Regular cardiac myocyte (primary cell): Measurements from ENCODE around the gene COA3. TPM values are rescaled to one million over a fixed set of nuclear protein-coding genes. Genes with fewer than 3 reads are reported as not detected.

Source experiments
- total RNA-seq: library from RNA; depleted of rRNA; stranded (reverse); fragments of >200 nt; gene quantifications from 2 replicates; pipeline ENCODE4 v1.2.3, GENCODE V29; 2014

Gene COA3
- 48.8 and 70.4 TPM in 2 replicates for total RNA-seq

GRCh38 chr17:42798383-42799380 is at the start of gene COA3, which contains the start of gene CNTD1:
Gene COA3 (minus strand): TSS chr17:42798704. CDS start chr17:42798681, 23 bp downstream.
Gene CNTD1 (plus strand): TSS chr17:42798861. CDS start chr17:42799068, 207 bp downstream.

GRCh38 chr17:42844271-42844670 is 45.8 kb upstream of the COA3 start, which contains the start of gene AOC2:
Gene AOC2 (plus strand): TSS chr17:42844580. CDS start chr17:42844627, 47 bp downstream.

GRCh38 chr17:42832934-42833766 is 34.6 kb upstream of the COA3 start, which contains the start of gene PSME3:
Gene PSME3 (plus strand): TSS chr17:42833397. CDS start chr17:42833632, 235 bp downstream.

GRCh38 chr17:42779936-42780850 is 18.3 kb downstream of the COA3 start, which contains the start of gene WNK4:
Gene WNK4 (plus strand): TSS chr17:42780610. CDS start chr17:42780699, 89 bp downstream.

GRCh38 chr17:42773290-42774035 is 25.0 kb downstream of the COA3 start, which contains the start of gene VPS25:
Gene VPS25 (plus strand): TSS chr17:42773449. CDS start chr17:42773476, 27 bp downstream.

GRCh38 chr17:42760652-42761581 is 37.6 kb downstream of the COA3 start, which contains the start of gene RAMP2:
Gene RAMP2 (plus strand): TSS chr17:42761227. CDS start chr17:42761262, 35 bp downstream.

Other genes starting within 250 kb of the COA3 start
- gene HSD17B1, start 245.8 kb downstream of the COA3 start, total RNA-seq, result 5.4 and 8.6 TPM in 2 replicates
- 7.0 and 18.6 TPM in 2 replicates for gene COASY, start 236.6 kb downstream of the COA3 start, total RNA-seq
- 32.1 and 65.4 TPM in 2 replicates for gene MLX, start 231.6 kb downstream of the COA3 start, total RNA-seq
- 2.3 and 16.3 TPM in 2 replicates for gene PSMC3IP, start 221.0 kb downstream of the COA3 start, total RNA-seq
- gene RETREG3, start 189.3 kb downstream of the COA3 start, total RNA-seq, result 73.0 and 74.8 TPM in 2 replicates
- gene TUBG1, start 189.0 kb downstream of the COA3 start, total RNA-seq, result 20.3 and 42.2 TPM in 2 replicates
- gene TUBG2, start 139.4 kb downstream of the COA3 start, total RNA-seq, result 4.8 and 11.6 TPM in 2 replicates
- gene PLEKHH3, start 121.7 kb downstream of the COA3 start, total RNA-seq, result 10.7 and 11.6 TPM in 2 replicates
- gene CCR10, start 116.9 kb downstream of the COA3 start, total RNA-seq, result 3.6 and 6.8 TPM in 2 replicates
- 15.0 and 20.6 TPM in 2 replicates for gene CNTNAP1, start 116.2 kb downstream of the COA3 start, total RNA-seq
- gene EZH1, start 53.7 kb downstream of the COA3 start, total RNA-seq, result 7.7 and 20.0 TPM in 2 replicates
- gene RAMP2, start 37.5 kb downstream of the COA3 start, total RNA-seq, result under 0.01 and 0.58 TPM in 2 replicates
- gene VPS25, start 25.3 kb downstream of the COA3 start, total RNA-seq, result 65.7 and 92.6 TPM in 2 replicates
- gene WNK4, start 18.1 kb downstream of the COA3 start, total RNA-seq, result 3.5 and 4.5 TPM in 2 replicates
- under 0.01 and 0.19 TPM in 2 replicates for gene CNTD1, start 157 bp upstream of the COA3 start, total RNA-seq
- gene BECN1, start 25.6 kb upstream of the COA3 start, total RNA-seq, result 123 and 167 TPM in 2 replicates
- 51.3 and 131 TPM in 2 replicates for gene PSME3, start 34.7 kb upstream of the COA3 start, total RNA-seq
- gene AOC2, start 45.9 kb upstream of the COA3 start, total RNA-seq, result 0.28 and 0.38 TPM in 2 replicates
- gene AOC3, start 52.5 kb upstream of the COA3 start, total RNA-seq, result under 0.01 and 2.0 TPM in 2 replicates
- not detected in 2 replicates for gene G6PC1, start 102.1 kb upstream of the COA3 start, total RNA-seq
- 21.4 and 42.8 TPM in 2 replicates for gene AARSD1, start 165.8 kb upstream of the COA3 start, total RNA-seq
- gene PTGES3L, start 181.4 kb upstream of the COA3 start, total RNA-seq, result 0.28 and 0.58 TPM in 2 replicates
- gene RUNDC1, start 181.9 kb upstream of the COA3 start, total RNA-seq, result 13.2 and 14.6 TPM in 2 replicates
- 1,034 and 1,254 TPM in 2 replicates for gene RPL27, start 199.7 kb upstream of the COA3 start, total RNA-seq
- gene IFI35, start 208.1 kb upstream of the COA3 start, total RNA-seq, result 16.7 and 20.6 TPM in 2 replicates
- gene VAT1, start 223.7 kb upstream of the COA3 start, total RNA-seq, result 115 and 147 TPM in 2 replicates
- gene RND2, start 226.5 kb upstream of the COA3 start, total RNA-seq, result 0.19 and 0.28 TPM in 2 replicates